Caco-2 (cell line): Measurements from ENCODE around the gene SARNP. TPM values are rescaled to one million over a fixed set of nuclear protein-coding genes. Genes with fewer than 3 reads are reported as not detected.

Source experiments
- BruUV-seq: library from RNA; stranded (reverse); fragments of 400-500 nt; replicated peaks from 2 replicates; lab custom pipeline; 2021; lab: Mats Ljungman, UMichigan
- CTCF ChIA-PET: fragments of 300-600 bp; sonication (Branson Sonifier 250); formaldehyde crosslinking; loops from one replicate; lab custom pipeline; 2022; ENCODE audit warnings: antibody characterized with exemption; lab: Charles Lee
- POLR2A ChIA-PET: fragments of 300-600 bp; sonication (Branson Sonifier 250); formaldehyde crosslinking; loops from one replicate; lab custom pipeline; 2022; ENCODE audit warnings: antibody characterized with exemption; lab: Charles Lee
- DNase-seq, 2 experiments: peaks; one replicate each; pipeline versions ENCODE4 v3.0.0 to v3.0.0-alpha.2; 2020 to 2022
- H3K27me3 ChIP-seq: replicated peaks from 2 replicates; pipeline ENCODE4 v1.6.0; 2011; ENCODE audit warnings: low read length; ENCODE audit not compliant: control insufficient read depth, insufficient read depth
- H3K36me3 ChIP-seq: 2 replicates; pipeline ENCODE4 v1.5.1; 2011; ENCODE audit warnings: low read length; ENCODE audit not compliant: control insufficient read depth, insufficient read depth
- H3K4me1 ChIP-seq: fragments of 250-450 bp; sonication (Bioruptor Pico); 2 replicates; pipeline ENCODE4 v1.5.1; 2020; ENCODE audit warnings: mild to moderate bottlenecking
- H3K4me3 ChIP-seq: 2 replicates; pipeline ENCODE4 v1.5.1; 2011; ENCODE audit warnings: low read depth, mild to moderate bottlenecking, control low read depth, low read length
- H3K9me3 ChIP-seq: fragments of 250-450 bp; sonication (Bioruptor Pico); 2 replicates; pipeline ENCODE4 v1.5.1; 2020; ENCODE audit warnings: mild to moderate bottlenecking, moderate library complexity
- H3K27ac Mint-ChIP-seq: one replicate; pipeline ENCODE4 v1.8.0; 2022; ENCODE audit warnings: mixed read lengths; ENCODE audit not compliant: unreplicated experiment
- H3K27me3 Mint-ChIP-seq: one replicate; pipeline ENCODE4 v1.8.0; 2022; ENCODE audit warnings: mixed read lengths; ENCODE audit not compliant: insufficient read depth, unreplicated experiment
- H3K36me3 Mint-ChIP-seq: one replicate; pipeline ENCODE4 v1.8.0; 2022; ENCODE audit warnings: mild to moderate bottlenecking, mixed read lengths; ENCODE audit not compliant: insufficient read depth, unreplicated experiment
- H3K4me1 Mint-ChIP-seq: one replicate; pipeline ENCODE4 v1.8.0; 2022; ENCODE audit warnings: low read depth, mixed read lengths; ENCODE audit not compliant: unreplicated experiment
- H3K4me3 Mint-ChIP-seq: one replicate; pipeline ENCODE4 v1.8.0; 2022; ENCODE audit warnings: mild to moderate bottlenecking, moderate library complexity, mixed read lengths; ENCODE audit not compliant: unreplicated experiment
- H3K9me3 Mint-ChIP-seq: one replicate; pipeline ENCODE4 v1.8.0; 2022; ENCODE audit warnings: mixed read lengths; ENCODE audit not compliant: unreplicated experiment
- CTCF ChIP-seq, 2 experiments: fragments of 200-600 bp in 1 of 2; IDR thresholded peaks; 1 replicate in 1 of 2; 2 replicates in 1 of 2; pipeline versions ENCODE4 v1.5.1 to v1.8.0; 2011 to 2022; ENCODE audit warnings: antibody characterized with exemption in 1 of 2, control low read depth in 1 of 2, inconsistent platforms in 1 of 2, low read depth in 1 of 2, low read length in 1 of 2, mild to moderate bottlenecking in 1 of 2, moderate library complexity in 1 of 2; ENCODE audit not compliant: insufficient read depth in 1 of 2, severe bottlenecking in 1 of 2, unreplicated experiment in 1 of 2
- intact Hi-C: fragments of 100-400 bp; cut with micrococcal nuclease; formaldehyde crosslinking; loops from one replicate; pipeline ENCODE4 v1.10.0; 2022; ENCODE audit not compliant: unreplicated experiment
- total RNA-seq: library from RNA; stranded (reverse); gene quantifications from 2 replicates; pipeline ENCODE4 v1.2.3, GENCODE V29; 2022

The SARNP gene
- total RNA-seq, 1 experiment from 2014 or later = 77.6 TPM

GRCh38 chr12:55715833-55716581 is 101.5 kb downstream of the SARNP start, which contains the start of gene BLOC1S1:
BLOC1S1 (plus strand) TSS chr12:55716046; CDS start chr12:55716052, 6 bp downstream.
- ChIA-PET POLR2A (interaction anchor here (1.0 to 1.3 kb wide), 2 partner anchors 11 to 34 kb away, joined by 3 to 7 read pairs; a partner anchor contains a TSS), CTCF (interaction anchor here (0.6 to 1.7 kb wide), 5 partner anchors 9 to 365 kb away, joined by 3 to 5 read pairs (median 3); no protein-coding TSS in a partner anchor)
- no peaks in the 10 kb centered on the region for H3K36me3 ChIP-seq
- no peaks in the 10 kb centered on the region for H3K9me3 ChIP-seq
- peaks cover 7% of the 10 kb centered on the region for H3K27me3 Mint-ChIP-seq
- H3K4me1 ChIP-seq = peaks cover 36% of the 10 kb centered on the region
- no peak for TF ChIP-seq CTCF (IDR thresholded peaks at IDR 0.05; ENCODE audit: insufficient read depth in 1 of 2, low read depth in 1 of 2, low read length in 1 of 2, severe bottlenecking in 1 of 2, unreplicated experiment in 1 of 2)
- H3K27me3 ChIP-seq = no peaks in the 10 kb centered on the region
- no peaks in the 10 kb centered on the region for H3K9me3 Mint-ChIP-seq
- peak within 1 kb of the TSS; percentile 69 for H3K4me3 Mint-ChIP-seq
- peaks cover 17% of the 10 kb centered on the region for H3K36me3 Mint-ChIP-seq
- H3K27ac Mint-ChIP-seq = peak within 1 kb of the TSS; percentile 80
- BruUV-seq = no TSS peak
- intact Hi-C loops = loop anchor here (1.0 kb wide), 1 partner anchor 8 kb away; no protein-coding TSS in a partner anchor
- peak; percentile 93 to 95 for DNase-seq
- peak within 1 kb of the TSS; percentile 55 for H3K4me3 ChIP-seq
- no peaks in the 10 kb centered on the region for H3K4me1 Mint-ChIP-seq

DNA sequence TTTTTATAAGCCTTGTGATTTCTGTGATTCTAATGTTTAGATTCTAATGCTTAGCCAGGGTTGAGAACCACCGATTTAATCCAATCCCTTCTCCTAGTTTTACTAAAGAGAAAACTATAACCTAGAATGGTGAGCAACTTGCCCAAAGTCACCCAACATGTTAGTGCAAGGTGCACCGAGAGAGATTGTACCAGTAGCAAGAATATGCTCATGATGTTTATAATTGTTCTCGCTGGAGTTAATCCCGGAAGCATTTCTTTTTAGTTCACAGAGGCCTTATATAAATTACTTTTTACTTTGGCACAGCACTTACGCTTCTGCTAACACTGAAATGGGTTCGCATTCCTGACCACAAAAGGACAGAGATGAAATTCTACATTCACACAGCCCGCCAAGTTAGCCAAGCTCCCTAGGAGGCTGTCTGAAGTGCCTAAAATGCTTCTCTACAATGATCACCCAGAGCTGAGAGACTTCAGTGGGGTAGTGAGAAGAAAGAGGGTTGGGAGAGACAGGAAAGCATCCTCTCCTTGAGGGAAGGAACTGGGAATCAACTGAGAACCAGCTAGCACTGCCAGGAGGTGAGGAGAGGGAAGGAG is 102.3 kb downstream of the SARNP start:
- Mint-ChIP-seq H3K36me3 (peaks cover 17% of the 10 kb centered on the region), H3K4me1 (no peaks in the 10 kb centered on the region), H3K27ac (peak overlapping the region; percentile 80), H3K9me3 (no peaks in the 10 kb centered on the region), H3K27me3 (peaks cover 7% of the 10 kb centered on the region), H3K4me3 (peak overlapping the region; percentile 69)
- ChIA-PET CTCF (interaction anchor here (0.6 to 1.7 kb wide), 6 partner anchors 9 to 366 kb away, joined by 3 to 5 read pairs (median 3); no protein-coding TSS in a partner anchor), POLR2A (interaction anchor here (1.0 to 1.3 kb wide), 2 partner anchors 10 to 34 kb away, joined by 3 to 7 read pairs; a partner anchor contains a TSS)
- H3K4me1 ChIP-seq = peaks cover 29% of the 10 kb centered on the region
- intact Hi-C loops = no loop called here
- no peaks in the 10 kb centered on the region for H3K9me3 ChIP-seq
- no peaks in the 10 kb centered on the region for H3K36me3 ChIP-seq
- peak overlapping the region; percentile 55 for H3K4me3 ChIP-seq
- H3K27me3 ChIP-seq = no peaks in the 10 kb centered on the region
- no TSS peak for BruUV-seq
- DNase-seq = no peak
- TF ChIP-seq CTCF (IDR thresholded peaks at IDR 0.05; ENCODE audit: insufficient read depth in 1 of 2, low read depth in 1 of 2, low read length in 1 of 2, severe bottlenecking in 1 of 2, unreplicated experiment in 1 of 2) = no peak

GRCh38 chr12:55713721-55714120 is 103.8 kb downstream of the SARNP start:
- Histone ChIP-seq H3K36me3 (no peaks in the 10 kb centered on the region), H3K4me3 (no peak overlapping the region), H3K9me3 (no peaks in the 10 kb centered on the region), H3K4me1 (peaks cover 15% of the 10 kb centered on the region), H3K27me3 (no peaks in the 10 kb centered on the region)
- Mint-ChIP-seq H3K9me3 (no peaks in the 10 kb centered on the region), H3K4me3 (no peak overlapping the region), H3K4me1 (peaks cover 3% of the 10 kb centered on the region), H3K36me3 (peaks cover 17% of the 10 kb centered on the region), H3K27me3 (peaks cover 12% of the 10 kb centered on the region), H3K27ac (no peak overlapping the region)
- intact Hi-C loops = no loop called here
- no TSS peak for BruUV-seq
- CTCF ChIA-PET = no interaction called here
- POLR2A ChIA-PET = no interaction called here
- TF ChIP-seq CTCF (IDR thresholded peaks at IDR 0.05; ENCODE audit: insufficient read depth in 1 of 2, low read depth in 1 of 2, low read length in 1 of 2, severe bottlenecking in 1 of 2, unreplicated experiment in 1 of 2) = no peak
- no peak for DNase-seq
